T-cell (primary cell): ENCODE results near the gene IPO8. TPM values are rescaled to one million over a fixed set of nuclear protein-coding genes. Genes with fewer than 3 reads are reported as not detected.
"Not testable (repeated sequence)": the region's sequence is repeated elsewhere in the genome, so short reads cannot be mapped to it uniquely, and the experiment has no call there.

Source experiments
- ATAC-seq, 4 experiments: fragments of 200-7000 bp in 3 of 4; fragments of 150-1000 bp in 1 of 4; cut with Tn5 transposase; replicated peaks in 1 of 4; 1 replicate in 3 of 4; 2 replicates in 1 of 4; pipeline ENCODE4 v1.10.0; 2021; ENCODE audit warnings: moderate library complexity in 3 of 4, mild to moderate bottlenecking in 2 of 4, moderate number of reproducible peaks in 1 of 4
- CTCF ChIA-PET, 2 donors: fragments of 300-600 bp; sonication (Branson Sonifier 250); formaldehyde crosslinking; loops; one replicate each; lab custom pipeline; 2022; ENCODE audit warnings: antibody characterized with exemption in 2 of 2; lab: Charles Lee
- POLR2A ChIA-PET, 2 donors: fragments of 300-600 bp; sonication (Branson Sonifier 250); formaldehyde crosslinking; loops; one replicate each; lab custom pipeline; 2022; ENCODE audit warnings: antibody characterized with exemption in 2 of 2; lab: Charles Lee
- DNase-seq, 35 experiments: peaks; one replicate each; pipeline versions ENCODE4 v3.0.0 to v3.0.0-alpha.2; 2013 to 2023
- H3K27ac ChIP-seq: one replicate; pipeline ENCODE4 v1.5.1; 2013; ENCODE audit warnings: low read length
- H3K27me3 ChIP-seq, 2 experiments: replicated peaks in 1 of 2; 1 replicate in 1 of 2; 2 replicates in 1 of 2; pipeline versions ENCODE4 v1.6.1 to v1.7.0; 2013; ENCODE audit warnings: low read length in 1 of 2, mixed read lengths in 1 of 2; ENCODE audit not compliant: control insufficient read depth in 2 of 2, insufficient read depth in 2 of 2; ENCODE audit errors: extremely low read depth in 1 of 2
- H3K36me3 ChIP-seq, 2 donors: 1 replicate in 1 of 2; 2 replicates in 1 of 2; pipeline versions ENCODE4 v1.6.1 to v1.7.0; 2013; ENCODE audit warnings: low read length in 1 of 2; ENCODE audit not compliant: control insufficient read depth in 2 of 2, insufficient read depth in 1 of 2; ENCODE audit errors: extremely low read depth in 1 of 2
- H3K4me1 ChIP-seq, 2 experiments: 1 replicate in 1 of 2; 2 replicates in 1 of 2; pipeline versions ENCODE4 v1.6.1 to v1.7.0; 2013; ENCODE audit warnings: low read length in 2 of 2, mixed read lengths in 1 of 2; ENCODE audit not compliant: insufficient read depth in 2 of 2, control insufficient read depth in 1 of 2; ENCODE audit errors: extremely low read depth in 1 of 2
- H3K4me3 ChIP-seq, 2 donors: 1 replicate in 1 of 2; 2 replicates in 1 of 2; pipeline versions ENCODE4 v1.5.1 to v1.7.0; 2013; ENCODE audit warnings: mild to moderate bottlenecking in 2 of 2, low read length in 1 of 2, moderate library complexity in 1 of 2; ENCODE audit not compliant: control insufficient read depth in 1 of 2; ENCODE audit errors: extremely low read depth in 1 of 2
- H3K9me3 ChIP-seq: 2 replicates; pipeline ENCODE4 v1.7.0; 2013
- H3K27ac Mint-ChIP-seq, 2 donors: one replicate each; pipeline ENCODE4 v1.8.0; 2020 to 2021; ENCODE audit warnings: mild to moderate bottlenecking in 2 of 2, mixed read lengths in 2 of 2
- H3K27me3 Mint-ChIP-seq, 2 donors: one replicate each; pipeline ENCODE4 v1.8.0; 2021 to 2022; ENCODE audit warnings: mixed read lengths in 2 of 2
- H3K36me3 Mint-ChIP-seq: one replicate; pipeline ENCODE4 v1.8.0; 2021; ENCODE audit warnings: mixed read lengths
- H3K4me1 Mint-ChIP-seq, 3 donors: one replicate each; pipeline ENCODE4 v1.8.0; 2020 to 2022; ENCODE audit warnings: mixed read lengths in 3 of 3, mild to moderate bottlenecking in 1 of 3
- H3K4me3 Mint-ChIP-seq, 3 donors: one replicate each; pipeline ENCODE4 v1.8.0; 2020 to 2022; ENCODE audit warnings: mild to moderate bottlenecking in 3 of 3, mixed read lengths in 3 of 3, moderate library complexity in 3 of 3
- H3K9me3 Mint-ChIP-seq, 3 donors: one replicate each; pipeline ENCODE4 v1.8.0; 2020 to 2022; ENCODE audit warnings: mixed read lengths in 3 of 3
- WGBS: methylation state at CpG from one replicate; pipeline ENCODE4 v1.1.5; 2013; ENCODE audit warnings: missing lambda C conversion rate; ENCODE audit not compliant: insufficient coverage; 5-methylcytosine and 5-hydroxymethylcytosine counted together
- total RNA-seq, 35 experiments: library from RNA in 6 of 35; stranded (reverse) in 6 of 35; fragments of 120-200 nt in 1 of 35; gene quantifications; one replicate each; pipeline versions ENCODE4 v1.2.1 to v1.2.4 and lab custom pipeline; 2013 to 2026

The IPO8 gene
- total RNA-seq, 5 donors from 2014 or later (not counting 1 experiment from before 2014, with no cell fraction given): 29.9 to 54.9 (median 45.1) TPM

- H3K4me1 ChIP-seq: no peaks in the 10 kb centered on the region
These were observed 99.9 kb downstream of the IPO8 start for GRCh38 chr12:30595742-30596141.

GRCh38 chr12:30594509-30594908 lies 101.2 kb downstream of the IPO8 start:
- H3K36me3 ChIP-seq: no peaks in the 10 kb centered on the region
- POLR2A ChIA-PET: no interaction called here
- no peak overlapping the region for H3K27ac Mint-ChIP-seq
- no peak overlapping the region for H3K4me3 ChIP-seq
- H3K27me3 Mint-ChIP-seq: peaks cover 0 to under 1% of the 10 kb centered on the region in 2 donors
- H3K4me3 Mint-ChIP-seq: no peak overlapping the region
- no peaks in the 10 kb centered on the region for H3K36me3 Mint-ChIP-seq
- WGBS: 80% methylated on average over 1 of the region's 1 CpG
- no peak overlapping the region for H3K27ac ChIP-seq
- peaks cover 0 to 6% (median 4%) of the 10 kb centered on the region in 3 donors for H3K9me3 Mint-ChIP-seq
- no peak for DNase-seq
- no peak for ATAC-seq
- no peaks in the 10 kb centered on the region for H3K4me1 ChIP-seq
- H3K4me1 Mint-ChIP-seq: no peaks in the 10 kb centered on the region
- no peaks in the 10 kb centered on the region for H3K9me3 ChIP-seq
- no peaks in the 10 kb centered on the region for H3K27me3 ChIP-seq
- CTCF ChIA-PET: no interaction called here

More at GRCh38 chr12:30595742-30596141, 99.9 kb downstream of the IPO8 start:
- ChIA-PET POLR2A (no interaction called here), CTCF (no interaction called here)
- Histone ChIP-seq H3K36me3 (no peaks in the 10 kb centered on the region), H3K27me3 (peaks cover 0 to 2% of the 10 kb centered on the region in 2 experiments), H3K4me3 (no peak overlapping the region), H3K9me3 (no peaks in the 10 kb centered on the region), H3K27ac (no peak overlapping the region)
- Mint-ChIP-seq H3K4me1 (no peaks in the 10 kb centered on the region), H3K36me3 (no peaks in the 10 kb centered on the region), H3K27ac (no peak overlapping the region), H3K4me3 (no peak overlapping the region), H3K27me3 (no peaks in the 10 kb centered on the region), H3K9me3 (peaks cover 0 to 2% (median 2%) of the 10 kb centered on the region in 3 donors)
- ATAC-seq (no peak), DNase-seq (no peak)
- 78% methylated on average over 1 of the region's 5 CpGs for WGBS

GRCh38 chr12:30588572-30588971 lies 107.1 kb downstream of the IPO8 start:
- H3K4me1 ChIP-seq, H3K4me1 Mint-ChIP-seq, H3K9me3 ChIP-seq, H3K4me3 ChIP-seq, H3K27ac ChIP-seq, H3K4me3 Mint-ChIP-seq, H3K27me3 ChIP-seq, POLR2A ChIA-PET, ATAC-seq, H3K27me3 Mint-ChIP-seq, H3K9me3 Mint-ChIP-seq, DNase-seq, H3K36me3 ChIP-seq, H3K27ac Mint-ChIP-seq, CTCF ChIA-PET, H3K36me3 Mint-ChIP-seq: not testable (repeated sequence)
- 90% methylated on average over 6 of the region's 13 CpGs for WGBS

DNA sequence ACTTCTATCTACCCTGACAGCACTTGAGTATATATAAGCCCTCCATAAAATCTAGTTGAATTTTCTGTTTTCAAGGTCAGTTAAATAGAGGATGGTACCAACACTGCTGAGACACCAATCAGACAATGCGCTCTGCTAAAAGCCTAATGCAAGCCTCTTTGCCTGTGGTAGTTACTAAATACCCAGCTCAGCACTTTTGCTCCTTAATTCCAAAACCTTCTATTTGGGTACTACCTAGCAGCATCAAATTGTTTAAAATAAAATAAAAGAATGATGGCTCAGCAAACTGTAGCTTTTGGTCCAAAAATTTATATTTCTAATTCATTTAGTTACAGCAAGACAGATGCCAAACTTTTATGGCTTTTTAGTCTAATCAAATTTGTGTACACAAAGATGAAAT lies 107.9 kb downstream of the IPO8 start:
- H3K27me3 ChIP-seq: no peaks in the 10 kb centered on the region
- H3K27me3 Mint-ChIP-seq: peaks cover 0 to 4% of the 10 kb centered on the region in 2 donors
- DNase-seq (no peak), ATAC-seq (no peak)
- H3K36me3 Mint-ChIP-seq: peaks cover 3% of the 10 kb centered on the region
- H3K4me3 ChIP-seq: no peak overlapping the region
- no peak overlapping the region for H3K27ac Mint-ChIP-seq
- no peak overlapping the region for H3K4me3 Mint-ChIP-seq
- POLR2A ChIA-PET: no interaction called here
- H3K4me1 ChIP-seq: no peaks in the 10 kb centered on the region
- no peak overlapping the region for H3K27ac ChIP-seq
- H3K9me3 Mint-ChIP-seq: peaks cover 2 to 7% (median 3%) of the 10 kb centered on the region in 3 donors
- CTCF ChIA-PET: no interaction called here
- H3K4me1 Mint-ChIP-seq: no peaks in the 10 kb centered on the region
- H3K9me3 ChIP-seq: no peaks in the 10 kb centered on the region
- H3K36me3 ChIP-seq: no peaks in the 10 kb centered on the region
- WGBS: no CpG with 5 or more reads among the region's 1 CpG

GRCh38 chr12:30585877-30586276 lies 109.8 kb downstream of the IPO8 start:
- no peaks in the 10 kb centered on the region for H3K4me1 Mint-ChIP-seq
- H3K4me3 ChIP-seq: no peak overlapping the region
- no peaks in the 10 kb centered on the region for H3K9me3 ChIP-seq
- no peak overlapping the region for H3K27ac Mint-ChIP-seq
- no peak overlapping the region for H3K27ac ChIP-seq
- ATAC-seq: no peak
- H3K4me3 Mint-ChIP-seq: no peak overlapping the region
- ChIA-PET CTCF (no interaction called here), POLR2A (no interaction called here)
- H3K4me1 ChIP-seq: no peaks in the 10 kb centered on the region
- H3K36me3 Mint-ChIP-seq: peaks cover 3% of the 10 kb centered on the region
- WGBS: 18% methylated on average over 1 of the region's 2 CpGs
- no peak for DNase-seq
- no peaks in the 10 kb centered on the region for H3K36me3 ChIP-seq
- no peaks in the 10 kb centered on the region for H3K27me3 ChIP-seq
- H3K9me3 Mint-ChIP-seq: peaks cover 2 to 7% (median 3%) of the 10 kb centered on the region in 3 donors
- H3K27me3 Mint-ChIP-seq: peaks cover 0 to 4% of the 10 kb centered on the region in 2 donors

GRCh38 chr12:30582943-30583342 lies 112.7 kb downstream of the IPO8 start:
- Mint-ChIP-seq H3K27ac (no peak overlapping the region), H3K4me1 (no peaks in the 10 kb centered on the region), H3K27me3 (no peaks in the 10 kb centered on the region), H3K36me3 (no peaks in the 10 kb centered on the region), H3K4me3 (no peak overlapping the region), H3K9me3 (no peaks in the 10 kb centered on the region)
- Histone ChIP-seq H3K36me3 (no peaks in the 10 kb centered on the region), H3K4me3 (no peak overlapping the region), H3K4me1 (no peaks in the 10 kb centered on the region), H3K9me3 (no peaks in the 10 kb centered on the region), H3K27me3 (no peaks in the 10 kb centered on the region), H3K27ac (no peak overlapping the region)
- WGBS: 100% methylated on average over 1 of the region's 1 CpG
- DNase-seq (no peak), ATAC-seq (no peak)
- POLR2A ChIA-PET: no interaction called here
- CTCF ChIA-PET: no interaction called here

DNA sequence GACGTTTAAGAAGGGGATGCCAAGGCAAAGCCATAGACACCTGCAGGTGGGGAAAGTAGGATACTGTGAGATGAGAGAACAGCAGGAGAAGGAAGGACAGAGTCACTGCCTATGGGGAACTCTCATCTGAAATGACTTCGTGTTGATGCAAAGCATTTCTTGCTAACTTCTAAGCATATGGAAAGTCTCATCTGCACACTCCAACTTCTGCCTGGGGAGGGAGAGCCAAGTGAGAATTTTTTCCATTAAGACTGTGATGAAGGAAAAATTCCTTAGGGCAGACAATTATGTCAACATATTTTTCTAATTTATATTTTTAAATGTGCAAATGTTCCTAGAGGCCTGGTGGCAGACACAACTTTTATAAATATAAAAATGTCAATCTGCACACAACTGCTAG lies 115.3 kb downstream of the IPO8 start:
- ChIA-PET CTCF (no interaction called here), POLR2A (no interaction called here)
- ATAC-seq (no peak), DNase-seq (no peak)
- no peaks in the 10 kb centered on the region for H3K4me1 ChIP-seq
- no peak overlapping the region for H3K27ac ChIP-seq
- no peaks in the 10 kb centered on the region for H3K27me3 Mint-ChIP-seq
- H3K4me1 Mint-ChIP-seq: no peaks in the 10 kb centered on the region
- H3K36me3 Mint-ChIP-seq: no peaks in the 10 kb centered on the region
- no peak overlapping the region for H3K4me3 ChIP-seq
- peaks cover 0 to 3% (median 0%) of the 10 kb centered on the region in 3 donors for H3K9me3 Mint-ChIP-seq
- H3K4me3 Mint-ChIP-seq: no peak overlapping the region
- H3K27ac Mint-ChIP-seq: no peak overlapping the region
- no peaks in the 10 kb centered on the region for H3K9me3 ChIP-seq
- H3K36me3 ChIP-seq: no peaks in the 10 kb centered on the region
- peaks cover 0 to 2% of the 10 kb centered on the region in 2 experiments for H3K27me3 ChIP-seq
- WGBS: 56% methylated on average over 1 of the region's 2 CpGs
